ENCODE results near the gene PER1. TPM values are rescaled to one million over a fixed set of nuclear protein-coding genes. Genes with fewer than 3 reads are reported as not detected.

Gene PER1
- total and polyA plus RNA-seq, 2 donors from 2014 or later = 25.2 to 161 TPM

DNA sequence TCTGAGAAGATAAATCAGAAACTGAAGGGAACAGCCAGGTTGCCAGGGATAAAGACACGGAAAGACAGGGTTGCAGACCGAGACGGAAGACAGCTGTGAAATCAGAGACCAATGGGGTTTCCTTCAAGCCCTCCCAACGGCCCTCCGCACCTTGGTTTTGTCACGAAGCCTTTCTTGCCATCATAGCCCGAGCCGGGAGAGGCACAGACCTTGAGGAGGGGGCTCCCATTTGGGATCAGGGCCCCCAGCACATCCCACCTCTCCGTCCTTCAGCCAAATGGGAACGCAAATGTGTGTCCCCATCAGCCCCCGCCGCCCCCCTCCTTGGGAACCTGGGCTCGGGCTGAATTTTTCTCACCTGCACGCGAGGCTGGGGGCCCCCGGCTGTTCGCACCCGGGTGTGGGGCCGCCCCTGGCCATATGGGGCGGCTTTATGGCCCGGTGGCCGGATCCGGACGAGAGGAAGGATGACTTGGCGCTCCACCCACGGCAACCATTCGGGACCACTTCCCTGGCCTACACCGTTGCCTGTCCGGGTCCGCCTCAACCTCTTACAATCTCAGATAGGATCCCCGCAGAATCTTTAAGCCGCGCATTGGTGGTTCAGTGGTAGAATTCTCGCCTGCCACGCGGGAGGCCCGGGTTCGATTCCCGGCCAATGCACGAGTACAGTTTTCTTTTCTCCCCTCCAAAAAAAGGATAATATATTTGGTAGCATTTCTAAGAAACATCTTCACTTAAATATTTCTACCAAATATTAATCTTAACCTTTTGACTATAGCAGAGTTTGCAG lies 26.9 kb downstream of the PER1 start:
- H3K4me1 ChIP-seq (ENCODE audit: control insufficient read depth in 2 of 3, insufficient read depth in 2 of 3, low read depth in 1 of 3, low read length in 3 of 3) = peaks cover 3 to 42% (median 24%) of the 10 kb centered on the region in 3 donors
- peaks cover 18% of the 10 kb centered on the region for H3K27me3 ChIP-seq (ENCODE audit: control insufficient read depth, insufficient read depth, low read length)
- no peaks in the 10 kb centered on the region for H3K9me3 ChIP-seq (ENCODE audit: control insufficient read depth in 2 of 3, insufficient read depth in 1 of 3, low read length in 3 of 3)
- TF ChIP-seq, protein P1, sequence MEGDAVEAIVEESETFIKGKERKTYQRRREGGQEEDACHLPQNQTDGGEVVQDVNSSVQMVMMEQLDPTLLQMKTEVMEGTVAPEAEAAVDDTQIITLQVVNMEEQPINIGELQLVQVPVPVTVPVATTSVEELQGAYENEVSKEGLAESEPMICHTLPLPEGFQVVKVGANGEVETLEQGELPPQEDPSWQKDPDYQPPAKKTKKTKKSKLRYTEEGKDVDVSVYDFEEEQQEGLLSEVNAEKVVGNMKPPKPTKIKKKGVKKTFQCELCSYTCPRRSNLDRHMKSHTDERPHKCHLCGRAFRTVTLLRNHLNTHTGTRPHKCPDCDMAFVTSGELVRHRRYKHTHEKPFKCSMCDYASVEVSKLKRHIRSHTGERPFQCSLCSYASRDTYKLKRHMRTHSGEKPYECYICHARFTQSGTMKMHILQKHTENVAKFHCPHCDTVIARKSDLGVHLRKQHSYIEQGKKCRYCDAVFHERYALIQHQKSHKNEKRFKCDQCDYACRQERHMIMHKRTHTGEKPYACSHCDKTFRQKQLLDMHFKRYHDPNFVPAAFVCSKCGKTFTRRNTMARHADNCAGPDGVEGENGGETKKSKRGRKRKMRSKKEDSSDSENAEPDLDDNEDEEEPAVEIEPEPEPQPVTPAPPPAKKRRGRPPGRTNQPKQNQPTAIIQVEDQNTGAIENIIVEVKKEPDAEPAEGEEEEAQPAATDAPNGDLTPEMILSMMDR (IDR thresholded peaks at IDR 0.05; ENCODE audit: borderline replicate concordance, extremely low read depth, insufficient read depth) = no peak
- FAIRE-seq (no peak), DNase-seq (peak; percentile 89 to 93 (median 90))
- peak overlapping the region in 1 of 3 donors; percentile 12 for H3K9ac ChIP-seq (ENCODE audit: low read length in 3 of 3)
- no peak overlapping the region for H3K27ac ChIP-seq (ENCODE audit: low read depth in 2 of 2, low read length in 2 of 2)
- H3K36me3 ChIP-seq (ENCODE audit: control insufficient read depth in 2 of 3, insufficient read depth in 3 of 3, low read length in 3 of 3) = no peaks in the 10 kb centered on the region
- peak overlapping the region; percentile 79 to 86 (median 80) for H3K4me3 ChIP-seq (ENCODE audit: low read length in 3 of 3)
- intact Hi-C loops (cut with DNase I) = loop anchor here (10.0 kb wide), 1 partner anchor 59 kb away; no protein-coding TSS in a partner anchor

DNA sequence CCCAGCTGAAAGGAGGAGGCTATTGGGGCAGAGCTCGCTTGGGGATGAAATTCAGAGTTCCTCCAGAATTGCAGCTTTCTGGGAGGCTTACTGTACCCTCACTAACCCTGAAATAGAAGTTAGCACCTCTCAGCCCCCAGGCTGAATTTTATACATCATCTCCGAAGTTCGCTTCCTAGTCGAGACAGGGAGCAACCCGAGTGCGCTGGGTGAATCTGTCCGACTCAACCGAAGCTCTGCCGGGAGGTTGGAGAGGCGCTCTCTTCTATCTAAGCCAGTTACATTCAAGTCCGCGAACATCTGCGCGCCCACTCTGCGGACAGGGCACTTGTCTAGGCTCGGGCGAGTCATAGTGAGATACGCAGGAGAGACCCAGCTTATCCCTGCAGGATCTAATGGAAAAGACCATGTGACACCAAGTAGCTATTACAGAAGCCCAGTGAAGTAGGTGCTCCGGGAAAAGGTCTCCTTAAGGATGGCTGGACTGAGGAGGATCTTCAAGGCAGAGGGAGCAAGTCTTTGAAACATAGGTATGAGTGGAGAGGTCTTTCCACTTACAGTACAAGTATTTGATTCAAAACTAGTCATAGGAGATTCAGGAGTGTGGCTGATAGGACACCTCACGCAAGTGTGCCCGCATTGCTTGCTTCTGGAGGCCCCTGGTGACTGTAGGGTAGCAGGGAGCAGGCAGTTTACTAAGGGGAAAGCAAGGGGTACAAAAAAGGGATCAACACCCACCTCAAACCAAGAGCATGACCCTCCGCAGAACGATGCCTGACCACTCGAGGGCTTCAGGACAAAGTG lies 27.7 kb downstream of the PER1 start:
- Histone ChIP-seq H3K36me3 (ENCODE audit: control insufficient read depth in 2 of 3, insufficient read depth in 3 of 3, low read length in 3 of 3) (no peaks in the 10 kb centered on the region), H3K4me1 (ENCODE audit: control insufficient read depth in 2 of 3, insufficient read depth in 2 of 3, low read depth in 1 of 3, low read length in 3 of 3) (peaks cover 3 to 42% (median 25%) of the 10 kb centered on the region in 3 donors), H3K9ac (ENCODE audit: low read length in 3 of 3) (peak overlapping the region in 1 of 3 donors; percentile 12), H3K9me3 (ENCODE audit: control insufficient read depth in 2 of 3, insufficient read depth in 1 of 3, low read length in 3 of 3) (no peaks in the 10 kb centered on the region), H3K4me3 (ENCODE audit: low read length in 3 of 3) (peak overlapping the region; percentile 17 to 48 (median 36)), H3K27me3 (ENCODE audit: control insufficient read depth, insufficient read depth, low read length) (peaks cover 18% of the 10 kb centered on the region), H3K27ac (ENCODE audit: low read depth in 2 of 2, low read length in 2 of 2) (no peak overlapping the region)
- intact Hi-C loops (cut with DNase I) = loop anchor here (10.0 kb wide), 1 partner anchor 60 kb away; no protein-coding TSS in a partner anchor
- TF ChIP-seq, protein P1 (IDR thresholded peaks at IDR 0.05; ENCODE audit: borderline replicate concordance, extremely low read depth, insufficient read depth) = no peak
- FAIRE-seq (no peak), DNase-seq (peak in 3 of 5 donors; percentile 27 to 48 (median 31))

DNA sequence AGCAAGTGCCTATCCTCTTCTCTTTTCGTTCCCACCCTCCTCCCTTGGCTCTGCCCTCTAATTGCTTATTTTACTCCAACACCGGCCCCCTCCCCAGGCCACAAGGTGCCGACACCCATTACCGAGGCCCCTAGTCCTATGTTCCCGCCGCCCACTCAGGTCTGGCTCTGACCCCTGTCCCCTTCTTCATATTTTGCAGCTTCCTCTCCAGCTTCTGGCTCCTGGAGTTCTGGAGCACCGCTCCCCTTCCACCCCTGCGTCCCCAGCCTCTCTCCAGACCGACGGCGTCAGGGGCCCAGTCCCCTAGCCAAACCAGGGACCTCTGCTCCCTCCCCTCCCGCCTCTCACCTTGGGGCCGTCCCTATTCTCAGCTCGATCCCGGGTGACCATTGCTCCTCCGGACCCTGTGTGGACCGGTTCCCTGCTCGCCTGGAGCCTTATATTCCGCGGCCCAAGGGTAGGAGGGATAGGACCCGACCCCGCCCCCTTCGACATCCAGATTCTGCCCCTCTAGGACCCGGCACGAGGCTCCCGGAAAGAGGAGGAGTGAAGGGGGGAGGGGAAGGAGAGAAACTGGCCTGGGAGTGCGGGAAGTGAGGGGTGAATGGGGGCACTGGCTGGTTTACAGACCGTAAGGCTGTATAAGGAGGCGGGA lies 28.4 kb downstream of the PER1 start, which contains the start of gene HES7:
TSS of gene HES7 (minus strand) at position 412 of the 655 bp plus-strand sequence. CDS start at position 390, 22 bp downstream.
- intact Hi-C loops (cut with DNase I) = loop anchor here (10.0 kb wide), 1 partner anchor 61 kb away; no protein-coding TSS in a partner anchor
- Histone ChIP-seq H3K36me3 (ENCODE audit: control insufficient read depth in 2 of 3, insufficient read depth in 3 of 3, low read length in 3 of 3) (no peaks in the 10 kb centered on the region), H3K4me1 (ENCODE audit: control insufficient read depth in 2 of 3, insufficient read depth in 2 of 3, low read depth in 1 of 3, low read length in 3 of 3) (peaks cover 3 to 42% (median 25%) of the 10 kb centered on the region in 3 donors), H3K27ac (ENCODE audit: low read depth in 2 of 2, low read length in 2 of 2) (no peak within 1 kb of the TSS), H3K4me3 (ENCODE audit: low read length in 3 of 3) (peak within 1 kb of the TSS; percentile 36 to 48 (median 43)), H3K9me3 (ENCODE audit: control insufficient read depth in 2 of 3, insufficient read depth in 1 of 3, low read length in 3 of 3) (no peaks in the 10 kb centered on the region), H3K9ac (ENCODE audit: low read length in 3 of 3) (peak within 1 kb of the TSS in 1 of 3 donors; percentile 12), H3K27me3 (ENCODE audit: control insufficient read depth, insufficient read depth, low read length) (peaks cover 18% of the 10 kb centered on the region)
- TF ChIP-seq, protein P1 (IDR thresholded peaks at IDR 0.05; ENCODE audit: borderline replicate concordance, extremely low read depth, insufficient read depth) = no peak
- peak; percentile 31 to 81 (median 71) for DNase-seq
- no peak for FAIRE-seq
